Kidney (tissue), 14 donors: ENCODE results near the gene GPC5. TPM values are rescaled to one million over a fixed set of nuclear protein-coding genes. Genes with fewer than 3 reads are reported as not detected.

Source experiments
- DNase-seq, 5 donors: peaks; one replicate each; pipeline ENCODE4 v3.0.0-alpha.2; 2013 to 2020
- FAIRE-seq: peaks from 2 replicates; lab custom pipeline; 2012; peaks lifted over from hg19 to GRCh38; lab: Jason Lieb, UNC
- H3K27ac ChIP-seq, 2 donors: one replicate each; pipeline ENCODE4 v1.7.0; 2013; ENCODE audit warnings: low read depth in 2 of 2, low read length in 2 of 2, inconsistent platforms in 1 of 2
- H3K27me3 ChIP-seq: one replicate; pipeline ENCODE4 v1.7.1; 2013; ENCODE audit warnings: low read length, inconsistent platforms; ENCODE audit not compliant: control insufficient read depth, insufficient read depth
- H3K36me3 ChIP-seq, 3 donors: one replicate each; pipeline versions ENCODE4 v1.7.0 to v1.7.1; 2013; ENCODE audit warnings: low read length in 3 of 3, control low read depth in 1 of 3, inconsistent platforms in 1 of 3; ENCODE audit not compliant: insufficient read depth in 3 of 3, control insufficient read depth in 2 of 3
- H3K4me1 ChIP-seq, 3 donors: one replicate each; pipeline versions ENCODE4 v1.7.0 to v1.7.1; 2013; ENCODE audit warnings: low read length in 3 of 3, inconsistent platforms in 1 of 3, low read depth in 1 of 3; ENCODE audit not compliant: control insufficient read depth in 2 of 3, insufficient read depth in 2 of 3
- H3K4me3 ChIP-seq, 3 donors: one replicate each; pipeline versions ENCODE4 v1.7.0 to v1.8.1; 2013; ENCODE audit warnings: low read length in 3 of 3, control low read depth in 1 of 3, inconsistent platforms in 1 of 3
- H3K9ac ChIP-seq, 3 donors: one replicate each; pipeline versions ENCODE4 v1.7.0 to v1.7.1; 2013; ENCODE audit warnings: low read length in 3 of 3, control low read depth in 1 of 3, inconsistent platforms in 1 of 3
- H3K9me3 ChIP-seq, 3 donors: one replicate each; pipeline versions ENCODE4 v1.7.0 to v1.7.1; 2013; ENCODE audit warnings: low read length in 3 of 3, control low read depth in 1 of 3, inconsistent platforms in 1 of 3; ENCODE audit not compliant: control insufficient read depth in 2 of 3, insufficient read depth in 1 of 3
- CTCF ChIP-seq: IDR thresholded peaks from 3 replicates; pipeline ENCODE4 v1.5.1; 2012; ENCODE audit warnings: mild to moderate bottlenecking, moderate library complexity, borderline replicate concordance; ENCODE audit not compliant: insufficient read depth; ENCODE audit errors: extremely low read depth
- intact Hi-C: fragments of 100-400 bp; cut with DNase I; formaldehyde crosslinking; loops from one replicate; pipeline ENCODE4 v1.11.1; 2022
- polyA plus RNA-seq: library from polyadenylated mRNA; stranded (reverse); fragments of 350-450 nt; fragmentation: Illumina TruSeq; extraction: RNeasy Lipid Tissue Mini Kit (QIAGEN cat#74804); gene quantifications from one replicate; pipeline ENCODE4 v1.2.3, GENCODE V29; 2014; ENCODE audit warnings: low read depth, low replicate concordance; ENCODE audit not compliant: insufficient read depth
- total RNA-seq: library from RNA; stranded (reverse); fragmentation: NEBNext Ultra II Directional; extraction: Animal tissue kit (Norgen Biotek cat#: 25700); gene quantifications from one replicate; pipeline ENCODE4 v1.2.1, GENCODE V29; 2021
- donor health status: control.
- donor health status: control.
- donor health status: control.
- donor health status: control.
- donor health status: control.
- donor health status: DM: yes; HTN: yes; CAD: no.
- donor health status: Normal renal cell carcinoma (clear cell type).

The GPC5 gene
- total and polyA plus RNA-seq, 2 donors from 2014 or later = 0.47 to 6.8 TPM

- H3K4me3 ChIP-seq = no peak overlapping the region
- H3K27ac ChIP-seq = no peak overlapping the region
- DNase-seq = no peak
- TF ChIP-seq CTCF = no peak
- H3K27me3 ChIP-seq = no peaks in the 10 kb centered on the region
- intact Hi-C loops = no loop called here
- no peak overlapping the region for H3K9ac ChIP-seq
- no peaks in the 10 kb centered on the region for H3K4me1 ChIP-seq
- H3K36me3 ChIP-seq = no peaks in the 10 kb centered on the region
- no peak for FAIRE-seq
- H3K9me3 ChIP-seq = no peaks in the 10 kb centered on the region
Observed at GRCh38 chr13:91714855-91715254, 316.4 kb downstream of the GPC5 start.

GRCh38 chr13:91716436-91717065 lies 318.1 kb downstream of the GPC5 start:
- Histone ChIP-seq H3K4me3 (no peak overlapping the region), H3K27me3 (no peaks in the 10 kb centered on the region), H3K36me3 (no peaks in the 10 kb centered on the region), H3K9ac (no peak overlapping the region), H3K9me3 (no peaks in the 10 kb centered on the region), H3K27ac (no peak overlapping the region), H3K4me1 (no peaks in the 10 kb centered on the region)
- intact Hi-C loops = no loop called here
- DNase-seq (no peak), FAIRE-seq (no peak)
- no peak for TF ChIP-seq CTCF

GRCh38 chr13:91719033-91719432 lies 320.6 kb downstream of the GPC5 start:
- H3K36me3 ChIP-seq = no peaks in the 10 kb centered on the region
- H3K27me3 ChIP-seq = no peaks in the 10 kb centered on the region
- intact Hi-C loops = no loop called here
- no peaks in the 10 kb centered on the region for H3K9me3 ChIP-seq
- H3K4me3 ChIP-seq = no peak overlapping the region
- no peak overlapping the region for H3K9ac ChIP-seq
- H3K4me1 ChIP-seq = no peaks in the 10 kb centered on the region
- TF ChIP-seq CTCF = no peak
- no peak for DNase-seq
- H3K27ac ChIP-seq = no peak overlapping the region
- no peak for FAIRE-seq

GRCh38 chr13:91721413-91721812 lies 323.0 kb downstream of the GPC5 start:
- Histone ChIP-seq H3K4me3 (no peak overlapping the region), H3K27me3 (no peaks in the 10 kb centered on the region), H3K4me1 (no peaks in the 10 kb centered on the region), H3K9me3 (no peaks in the 10 kb centered on the region), H3K9ac (no peak overlapping the region), H3K36me3 (no peaks in the 10 kb centered on the region), H3K27ac (no peak overlapping the region)
- no peak for DNase-seq
- TF ChIP-seq CTCF = no peak
- no peak for FAIRE-seq
- intact Hi-C loops = no loop called here
